Epithelial cell of esophagus (primary cell): ENCODE measurements around the gene LHX3.

Experiments
- DNase-seq: peaks from one replicate; pipeline ENCODE4 v3.0.0; 2010; ENCODE audit warnings: low read depth
- H3K4me3 ChIP-seq: 2 replicates; pipeline ENCODE4 v1.5.1; 2011; ENCODE audit warnings: mild to moderate bottlenecking, low read length, control low read depth
- CTCF ChIP-seq: IDR thresholded peaks from 2 replicates; pipeline ENCODE4 v1.5.1; 2011; ENCODE audit warnings: low read depth, mild to moderate bottlenecking, low read length, control low read depth, inconsistent platforms; ENCODE audit not compliant: insufficient read depth; ENCODE audit errors: missing control alignments

LHX3 gene

GRCh38 chr9:136231478-136232297 lies 26.8 kb upstream of the LHX3 start:
- H3K4me3 ChIP-seq, result no peak overlapping the region
- TF ChIP-seq CTCF, result no peak
- no peak for DNase-seq

GRCh38 chr9:136230773-136231172 lies 25.8 kb upstream of the LHX3 start:
- H3K4me3 ChIP-seq, result no peak overlapping the region
- no peak for TF ChIP-seq CTCF
- DNase-seq, result no peak

GRCh38 chr9:136230365-136230764 lies 25.4 kb upstream of the LHX3 start:
- TF ChIP-seq CTCF, result no peak
- DNase-seq, result no peak
- no peak overlapping the region for H3K4me3 ChIP-seq

GRCh38 chr9:136229096-136230065 lies 24.5 kb upstream of the LHX3 start:
- TF ChIP-seq CTCF, result no peak
- DNase-seq, result no peak

GRCh38 chr9:136228107-136228875 lies 23.4 kb upstream of the LHX3 start:
- no peak for TF ChIP-seq CTCF
- H3K4me3 ChIP-seq, result no peak overlapping the region
- DNase-seq, result peak; percentile 96

More at GRCh38 chr9:136229096-136230065, 24.5 kb upstream of the LHX3 start:
- no peak overlapping the region for H3K4me3 ChIP-seq

GRCh38 chr9:136226680-136227407 lies 21.9 kb upstream of the LHX3 start:
- no peak for DNase-seq
- TF ChIP-seq CTCF, result no peak
- no peak overlapping the region for H3K4me3 ChIP-seq
